SK-N-SH (cell line): Measurements from ENCODE around the gene TUBB1. TPM values are rescaled to one million over a fixed set of nuclear protein-coding genes. Genes with fewer than 3 reads are reported as not detected.

Experiments
- CTCF ChIA-PET: fragments of 300-600, 350-600 bp; formaldehyde crosslinking; extraction: SDS; loops from one replicate; lab custom pipeline; 2021; lab: Yijun Ruan, JAX
- POLR2A ChIA-PET: fragments of 350-600 bp; sonication (Branson Sonifier 250); formaldehyde crosslinking; extraction: SDS; loops from one replicate; lab custom pipeline; 2020; ENCODE audit warnings: antibody characterized with exemption, inconsistent platforms; lab: Yijun Ruan, JAX
- DNase-seq: peaks from one replicate; pipeline ENCODE4 v3.0.0; 2012
- H2AFZ ChIP-seq: fragments of 200-600 bp; sonication (generic); 2 replicates; pipeline ENCODE4 v1.8.1; 2016; ENCODE audit warnings: antibody characterized with exemption, mild to moderate bottlenecking, low read depth
- H3F3A ChIP-seq: fragments of 200-600 bp; sonication (generic); replicated peaks from 2 replicates; pipeline ENCODE3; 2016; ENCODE audit warnings: antibody characterized with exemption, mild to moderate bottlenecking; ENCODE audit not compliant: insufficient read depth
- H3K27ac ChIP-seq, 2 experiments: fragments of 200-500 bp in 1 of 2; fragments of 200-600 bp in 1 of 2; sonication (Bioruptor generic) in 1 of 2; sonication (generic), shearing (Covaris generic) in 1 of 2; 2 replicates each; pipeline versions ENCODE4 v1.5.1 to v1.6.1; 2014 to 2016; ENCODE audit warnings: low read depth in 2 of 2, inconsistent platforms in 1 of 2, low read length in 1 of 2, mild to moderate bottlenecking in 1 of 2, mixed read lengths in 1 of 2
- H3K27me3 ChIP-seq: fragments of 200-600 bp; sonication (generic), shearing (Covaris generic); 2 replicates; pipeline ENCODE4 v1.6.1; 2016; ENCODE audit warnings: mixed run types; ENCODE audit not compliant: insufficient read depth
- H3K36me3 ChIP-seq, 2 experiments: fragments of 200-500 bp in 1 of 2; fragments of 200-600 bp in 1 of 2; sonication (Bioruptor generic) in 1 of 2; sonication (generic) in 1 of 2; replicated peaks in 1 of 2; 2 replicates each; pipeline versions ENCODE3 to v1.5.1; 2014 to 2016; ENCODE audit warnings: low read length in 1 of 2, mild to moderate bottlenecking in 1 of 2; ENCODE audit not compliant: insufficient read depth in 2 of 2, control insufficient read depth in 1 of 2
- H3K4me1 ChIP-seq, 2 experiments: fragments of 200-500 bp in 1 of 2; fragments of 200-600 bp in 1 of 2; sonication (Bioruptor generic) in 1 of 2; sonication (generic), shearing (Covaris generic) in 1 of 2; 2 replicates each; pipeline versions ENCODE4 v1.5.1 to v1.6.1; 2014 to 2016; ENCODE audit warnings: low read depth in 1 of 2, low read length in 1 of 2, mixed run types in 1 of 2; ENCODE audit not compliant: insufficient read depth in 2 of 2, control insufficient read depth in 1 of 2
- H3K4me2 ChIP-seq: fragments of 200-600 bp; sonication (generic), shearing (Covaris generic); 2 replicates; pipeline ENCODE4 v1.6.1; 2017; ENCODE audit warnings: mixed run types
- H3K4me3 ChIP-seq, 2 experiments: fragments of 200-500 bp in 1 of 2; fragments of 200-600 bp in 1 of 2; sonication (Bioruptor generic) in 1 of 2; sonication (generic), shearing (Covaris generic) in 1 of 2; 2 replicates each; pipeline versions ENCODE4 v1.5.1 to v1.8.1; 2014 to 2016; ENCODE audit warnings: low read depth in 2 of 2, inconsistent platforms in 1 of 2, low read length in 1 of 2, mild to moderate bottlenecking in 1 of 2, mixed read lengths in 1 of 2, moderate library complexity in 1 of 2
- H3K79me2 ChIP-seq: fragments of 200-600 bp; sonication (generic); 2 replicates; pipeline ENCODE4 v1.8.1; 2017; ENCODE audit warnings: mild to moderate bottlenecking; ENCODE audit not compliant: insufficient read depth
- H3K9ac ChIP-seq: fragments of 200-600 bp; sonication (generic); 2 replicates; pipeline ENCODE4 v1.6.1; 2017; ENCODE audit warnings: mixed run types
- H3K9me2 ChIP-seq: fragments of 200-600 bp; sonication (generic); 2 replicates; pipeline ENCODE4 v1.6.1; 2017; ENCODE audit warnings: mixed run types
- H3K9me3 ChIP-seq: fragments of 200-600 bp; sonication (generic); 2 replicates; pipeline ENCODE4 v1.6.1; 2017; ENCODE audit warnings: mixed run types, mild to moderate bottlenecking, moderate library complexity
- H4K20me1 ChIP-seq: fragments of 200-600 bp; sonication (generic); 2 replicates; pipeline ENCODE4 v1.6.1; 2017; ENCODE audit warnings: mild to moderate bottlenecking, mixed run types; ENCODE audit not compliant: insufficient read depth
- CTCF ChIP-seq: fragments of 200-600 bp; sonication (generic); IDR thresholded peaks from 2 replicates; pipeline ENCODE4 v1.6.1; 2017; ENCODE audit warnings: antibody characterized with exemption, mild to moderate bottlenecking, moderate library complexity
- ELF1 ChIP-seq: IDR thresholded peaks from 2 replicates; pipeline ENCODE4 v1.4.0; 2012
- FOSL2 ChIP-seq: IDR thresholded peaks from 2 replicates; pipeline ENCODE4 v1.4.0; 2012; ENCODE audit warnings: low read depth, mild to moderate bottlenecking, moderate library complexity, borderline replicate concordance
- IRF3 ChIP-seq: fragments of 150-350 bp; IDR thresholded peaks from 2 replicates; pipeline ENCODE4 v1.6.1; 2016; ENCODE audit warnings: mild to moderate bottlenecking, low read depth, low read length
- JUND ChIP-seq: IDR thresholded peaks from 2 replicates; pipeline ENCODE4 v1.4.0; 2012
- NFIC ChIP-seq: IDR thresholded peaks from 2 replicates; pipeline ENCODE4 v1.4.0; 2012; ENCODE audit warnings: borderline replicate concordance
- REST ChIP-seq: IDR thresholded peaks from 2 replicates; pipeline ENCODE4 v1.6.1; 2012; ENCODE audit warnings: mild to moderate bottlenecking, low read depth, low read length, moderate library complexity
- RFX5 ChIP-seq: IDR thresholded peaks from 2 replicates; pipeline ENCODE4 v1.6.1; 2012; ENCODE audit warnings: mild to moderate bottlenecking, improper control_type of control experiment, low read length
- SMC3 ChIP-seq: IDR thresholded peaks from 2 replicates; pipeline ENCODE4 v1.6.1; 2012; ENCODE audit warnings: low read depth, low read length, improper control_type of control experiment
- YY1 ChIP-seq: IDR thresholded peaks from 2 replicates; pipeline ENCODE4 v1.4.0; 2012; ENCODE audit warnings: low read depth, mild to moderate bottlenecking
- WGBS: methylation state at CpG from one replicate; pipeline ENCODE4 v1.1.6; 2017; ENCODE audit warnings: low lambda C conversion rate; 5-methylcytosine and 5-hydroxymethylcytosine counted together
- polyA plus RNA-seq, 3 experiments: library from polyadenylated mRNA; depleted of rRNA; stranded (reverse); fragments of >200 nt; gene quantifications; 2 replicates each; pipeline ENCODE4 v1.2.3, GENCODE V29; 2012

TUBB1 gene
- polyA plus RNA-seq, 1 of the 3 experiments (the other 2 are of a cell fraction), result not detected

- TF ChIP-seq YY1 (no peak), RFX5 (no peak)
Measured at GRCh38 chr20:59002388-59002787, 16.8 kb upstream of the TUBB1 start (continued).

GRCh38 chr20:59002874-59003399 is 16.3 kb upstream of the TUBB1 start:
- H3K9ac ChIP-seq, result no peak overlapping the region
- H3K4me1 ChIP-seq, result peaks cover 0 to 3% of the 10 kb centered on the region in 2 experiments; a peak in 1 of 4 replicates
- no peaks in the 10 kb centered on the region for H3K27me3 ChIP-seq
- WGBS, result 71% methylated on average over 12 of the region's 17 CpGs
- H4K20me1 ChIP-seq, result no peaks in the 10 kb centered on the region
- CTCF ChIA-PET, result no interaction called here
- no peaks in the 10 kb centered on the region for H3K9me3 ChIP-seq
- H3K4me2 ChIP-seq, result no peak overlapping the region
- POLR2A ChIA-PET, result no interaction called here
- no peak overlapping the region for H2AFZ ChIP-seq
- H3K4me3 ChIP-seq, result no peak overlapping the region
- no peaks in the 10 kb centered on the region for H3K9me2 ChIP-seq
- TF ChIP-seq REST (no peak), SMC3 (no peak)
- TF ChIP-seq, all 33 proteins: peak for 0
- no peak overlapping the region for H3K27ac ChIP-seq
- no peaks in the 10 kb centered on the region for H3F3A ChIP-seq
- H3K79me2 ChIP-seq, result no peaks in the 10 kb centered on the region
- DNase-seq, result no peak
- no peaks in the 10 kb centered on the region for H3K36me3 ChIP-seq

GRCh38 chr20:59003836-59004492 is 15.3 kb upstream of the TUBB1 start:
- H3F3A ChIP-seq, result no peaks in the 10 kb centered on the region
- POLR2A ChIA-PET, result no interaction called here
- DNase-seq, result no peak
- CTCF ChIA-PET, result no interaction called here
- no peaks in the 10 kb centered on the region for H3K36me3 ChIP-seq
- H3K4me3 ChIP-seq, result no peak overlapping the region
- H2AFZ ChIP-seq, result no peak overlapping the region
- TF ChIP-seq ELF1, result no peak
- no peak for TF ChIP-seq NFIC
- no peak for TF ChIP-seq CTCF
- TF ChIP-seq FOSL2, result no peak
- TF ChIP-seq IRF3, result no peak
- TF ChIP-seq JUND, result no peak
- no peak for TF ChIP-seq RFX5
- H3K79me2 ChIP-seq, result no peaks in the 10 kb centered on the region
- H3K27me3 ChIP-seq, result no peaks in the 10 kb centered on the region
- H3K9me3 ChIP-seq, result no peaks in the 10 kb centered on the region
- no peak overlapping the region for H3K4me2 ChIP-seq
- no peak overlapping the region for H3K9ac ChIP-seq
- no peaks in the 10 kb centered on the region for H4K20me1 ChIP-seq
- 94% methylated on average over 16 of the region's 16 CpGs for whole genome bisulfite sequencing
- H3K4me1 ChIP-seq, result peaks cover 0 to 3% of the 10 kb centered on the region in 2 experiments; a peak in 1 of 4 replicates
- no peak overlapping the region for H3K27ac ChIP-seq
- no peaks in the 10 kb centered on the region for H3K9me2 ChIP-seq
